Heart right ventricle (tissue), 16 donors: ENCODE results near the gene NMS. TPM values are rescaled to one million over a fixed set of nuclear protein-coding genes. Genes with fewer than 3 reads are reported as not detected.

ENCODE experiments used
- ATAC-seq, 8 donors: fragments of 200-7000 bp; cut with Tn5 transposase; one replicate each; pipeline ENCODE4 v1.9.1; 2020; ENCODE audit warnings: mild to moderate bottlenecking in 8 of 8, moderate library complexity in 8 of 8, moderate number of reproducible peaks in 1 of 8
- DNase-seq, 2 donors: peaks; one replicate each; pipeline ENCODE4 v3.0.0-alpha.2; 2020
- H3K27ac ChIP-seq, 10 donors: fragments of 200-600 bp; sonication (generic) in 2 of 10; one replicate each; pipeline versions ENCODE4 v1.5.0 to v1.8.0; 2020 to 2022; ENCODE audit warnings: mild to moderate bottlenecking in 3 of 10
- H3K27me3 ChIP-seq, 7 donors: fragments of 200-600 bp; one replicate each; pipeline ENCODE4 v1.8.0; 2021 to 2022; ENCODE audit warnings: mild to moderate bottlenecking in 2 of 7
- H3K36me3 ChIP-seq, 9 donors: fragments of 200-600 bp; sonication (generic) in 1 of 9; one replicate each; pipeline versions ENCODE4 v1.5.0 to v1.8.0; 2020 to 2022; ENCODE audit warnings: mild to moderate bottlenecking in 2 of 9
- H3K4me1 ChIP-seq, 9 donors: fragments of 200-600 bp; sonication (generic) in 1 of 9; one replicate each; pipeline versions ENCODE4 v1.5.0 to v1.8.0; 2020 to 2022; ENCODE audit warnings: mild to moderate bottlenecking in 4 of 9
- H3K4me3 ChIP-seq, 10 donors: fragments of 200-600 bp; sonication (generic) in 2 of 10; one replicate each; pipeline versions ENCODE4 v1.5.0 to v1.8.0; 2020 to 2022; ENCODE audit warnings: mild to moderate bottlenecking in 7 of 10, moderate library complexity in 2 of 10
- H3K9me3 ChIP-seq, 11 donors: fragments of 200-600 bp in 10 of 11; sonication (generic) in 2 of 11; one replicate each; pipeline versions ENCODE4 v1.5.0 to v1.8.0; 2013 to 2022; ENCODE audit warnings: mild to moderate bottlenecking in 2 of 11, control low read depth in 1 of 11, moderate library complexity in 1 of 11
- WGBS, 2 donors: extraction: QIAGEN DNeasy Blood & Tissue Kit; methylation state at CpG; one replicate each; pipeline ENCODE4 v1.1.7; 2013; ENCODE audit warnings: inconsistent platforms in 1 of 2; 5-methylcytosine and 5-hydroxymethylcytosine counted together
- intact Hi-C, 10 donors: fragments of 100-400 bp; cut with DNase I; formaldehyde crosslinking; loops; one replicate each; pipeline versions ENCODE4 v1.11.1 to v1.14.2; 2022
- polyA plus RNA-seq, 2 donors: library from polyadenylated mRNA; stranded (reverse); fragments of 200-250 nt; gene quantifications; one replicate each; pipeline ENCODE4 v1.2.3, GENCODE V29; 2013
- total RNA-seq, 10 donors: library from RNA; stranded (reverse); fragmentation: NEBNext Ultra II Directional in 3 of 10; extraction: Animal tissue kit (Norgen Biotek cat#: 25700) in 3 of 10; gene quantifications; one replicate each; pipeline versions ENCODE4 v1.2.1 to v1.2.4, GENCODE V29; 2021 to 2023
- TF ChIP-seq, protein P1 (sequence below), 9 donors: fragments of 200-600 bp; sonication (generic) in 2 of 9; IDR thresholded peaks; one replicate each; pipeline versions ENCODE4 v1.5.0 to v1.8.0; 2021 to 2022; ENCODE audit warnings: antibody characterized with exemption in 9 of 9, mild to moderate bottlenecking in 5 of 9, moderate library complexity in 1 of 9
- donor health status: Arrhythmogenic right ventricular cardiomyopathy.
- donor health status: ischemic (EF 13 %, LVEDD 7.1; RV severe dilation, severe dysfunction).
- donor health status: healthy with polysubstance abuse.
- donor health status: DM: no; HTN: yes; CAD: no.
- donor health status: DM: no; HTN: no; CAD: no.
- donor health status: ischemic (EF 25% LVEDD 6.9; RV normal size, moderate dysfunction).
- donor health status: ischemic (EF 25% LVEDD 5.7; RV mildly dilated, moderate dysfunction).
- donor health status: healthy.
- donor health status: DM: yes; HTN: yes; CAD: no.
- donor health status: Ischemic cardiomyopathy.
- donor health status: ischemic (EF 35%, LVEDD 5.7; RV mildly dilated, moderate dysfunction).
- donor health status: nonischemic (EF 11% LVEDD 7.7; RV severe dilation, severe dysfunction).
- donor health status: DM: yes; HTN: yes; CAD: no.
- donor health status: PGD.
- donor health status: ischemic (EF 29% LVEDD 5.4; RV normal size, mild dysfunction).
- donor health status: nonischemic (EF 23%, LVEDD 6.1; RV moderate dilation, normal function).

NMS gene
- total and polyA plus RNA-seq, 12 donors, result not detected

DNA sequence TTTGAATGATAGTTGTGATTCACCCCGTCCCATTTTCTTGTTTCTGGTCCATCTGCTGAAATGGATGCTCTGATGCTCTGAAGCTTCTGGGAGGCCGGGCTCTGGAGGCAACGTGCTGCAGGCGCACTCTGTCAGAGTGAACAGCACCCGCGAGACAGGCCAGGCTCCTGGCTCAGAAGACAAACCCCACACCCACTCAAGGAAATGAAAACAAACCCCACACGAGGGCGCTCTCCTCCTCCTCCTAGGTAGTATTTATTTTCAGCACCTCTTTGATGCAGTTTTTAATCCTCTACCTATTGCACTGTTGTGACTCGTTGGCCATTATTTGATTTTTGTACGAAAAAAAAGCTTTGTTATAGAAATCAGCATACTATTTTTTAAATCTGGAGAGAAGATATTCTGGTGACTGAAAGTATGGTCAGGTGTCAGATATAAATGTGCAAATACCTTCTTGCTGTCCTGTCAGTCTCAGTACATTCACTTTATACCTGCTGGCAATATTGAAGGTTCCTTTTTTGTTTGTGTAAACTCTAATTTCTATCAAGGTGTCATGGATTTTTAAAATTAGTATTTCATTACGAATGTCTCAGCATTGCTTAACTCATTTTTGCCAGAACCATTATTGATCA lies 42.5 kb upstream of the NMS start:
- Histone ChIP-seq H3K4me1 (peaks cover 0 to 3% (median 0%) of the 10 kb centered on the region in 9 donors), H3K27me3 (peaks cover 0 to 5% (median 0%) of the 10 kb centered on the region in 7 donors), H3K9me3 (peaks cover 0 to 7% (median 0%) of the 10 kb centered on the region in 11 donors), H3K36me3 (no peaks in the 10 kb centered on the region), H3K27ac (no peak overlapping the region), H3K4me3 (no peak overlapping the region)
- intact Hi-C loops, result loop anchor here in 3 of 10 donors (10.0 kb wide), 2 partner anchors 127 to 137 kb away; partner anchors contain the start of gene PDCL3 (in 1 of the 3)
- WGBS, 2 donors, result 35% methylated on average over 11 of the region's 11 CpGs
- ATAC-seq (peak in 6 of 8 donors; percentile 59 to 88 (median 77)), DNase-seq (peak in 1 of 2 donors; percentile 64)
- TF ChIP-seq, protein P1, sequence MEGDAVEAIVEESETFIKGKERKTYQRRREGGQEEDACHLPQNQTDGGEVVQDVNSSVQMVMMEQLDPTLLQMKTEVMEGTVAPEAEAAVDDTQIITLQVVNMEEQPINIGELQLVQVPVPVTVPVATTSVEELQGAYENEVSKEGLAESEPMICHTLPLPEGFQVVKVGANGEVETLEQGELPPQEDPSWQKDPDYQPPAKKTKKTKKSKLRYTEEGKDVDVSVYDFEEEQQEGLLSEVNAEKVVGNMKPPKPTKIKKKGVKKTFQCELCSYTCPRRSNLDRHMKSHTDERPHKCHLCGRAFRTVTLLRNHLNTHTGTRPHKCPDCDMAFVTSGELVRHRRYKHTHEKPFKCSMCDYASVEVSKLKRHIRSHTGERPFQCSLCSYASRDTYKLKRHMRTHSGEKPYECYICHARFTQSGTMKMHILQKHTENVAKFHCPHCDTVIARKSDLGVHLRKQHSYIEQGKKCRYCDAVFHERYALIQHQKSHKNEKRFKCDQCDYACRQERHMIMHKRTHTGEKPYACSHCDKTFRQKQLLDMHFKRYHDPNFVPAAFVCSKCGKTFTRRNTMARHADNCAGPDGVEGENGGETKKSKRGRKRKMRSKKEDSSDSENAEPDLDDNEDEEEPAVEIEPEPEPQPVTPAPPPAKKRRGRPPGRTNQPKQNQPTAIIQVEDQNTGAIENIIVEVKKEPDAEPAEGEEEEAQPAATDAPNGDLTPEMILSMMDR (IDR thresholded peaks at IDR 0.05), result peak; percentile 6 to 63 (median 56)

DNA sequence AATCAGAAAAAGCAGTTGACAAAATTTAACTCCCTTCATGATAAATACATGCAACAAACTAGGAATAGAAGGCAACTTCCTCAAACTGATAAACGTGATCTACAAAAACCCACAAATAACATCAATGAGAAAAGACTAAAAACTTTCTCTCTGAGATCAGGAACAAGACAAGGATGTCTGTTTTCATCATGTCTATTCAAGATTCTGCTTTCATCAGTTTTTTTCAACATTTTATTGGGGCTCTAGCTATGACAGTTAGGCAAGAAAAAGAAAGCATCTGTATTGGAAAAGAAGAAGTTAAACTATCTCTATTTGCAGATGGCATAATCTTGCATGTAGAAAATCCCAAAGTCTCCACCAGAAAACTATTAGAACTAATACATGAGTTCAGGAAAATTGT lies 40.6 kb upstream of the NMS start:
- no peaks in the 10 kb centered on the region for H3K36me3 ChIP-seq
- peaks cover 0 to 7% (median 0%) of the 10 kb centered on the region in 7 donors for H3K27me3 ChIP-seq
- DNase-seq (no peak), ATAC-seq (no peak)
- WGBS, 2 donors, result 58 to 66% methylated on average over 1 of the region's 1 CpG
- peaks cover 0 to 3% (median 0%) of the 10 kb centered on the region in 9 donors for H3K4me1 ChIP-seq
- TF ChIP-seq, protein P1 (IDR thresholded peaks at IDR 0.05), result no peak
- intact Hi-C loops, result loop anchor here in 3 of 10 donors (10.0 kb wide), 2 partner anchors 125 to 135 kb away; partner anchors contain the start of gene PDCL3 (in 1 of the 3)
- no peak overlapping the region for H3K27ac ChIP-seq
- H3K9me3 ChIP-seq, result peaks cover 0 to 7% (median 0%) of the 10 kb centered on the region in 11 donors
- H3K4me3 ChIP-seq, result no peak overlapping the region

DNA sequence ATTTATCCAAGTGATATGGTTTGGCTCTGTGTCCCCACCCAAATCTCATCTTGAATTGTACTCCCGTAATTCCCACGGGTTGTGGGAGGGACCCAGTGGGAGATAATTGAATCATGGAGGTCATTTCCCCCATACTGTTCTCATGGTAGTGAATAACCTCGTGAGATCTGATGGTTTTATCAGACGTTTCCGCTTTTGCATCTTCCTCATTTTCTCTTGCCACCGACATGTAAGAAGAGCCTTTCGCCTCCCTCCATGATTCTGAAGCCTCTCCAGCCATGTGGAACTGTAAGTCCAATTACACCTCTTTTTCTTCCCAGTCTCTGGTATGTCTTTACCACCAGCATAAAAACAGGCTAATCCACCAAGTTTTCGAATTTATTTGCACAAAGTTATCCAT lies 32.5 kb upstream of the NMS start:
- intact Hi-C loops, result no loop called here
- TF ChIP-seq, protein P1 (IDR thresholded peaks at IDR 0.05), result no peak
- Histone ChIP-seq H3K27ac (no peak overlapping the region), H3K27me3 (peaks cover 0 to 25% (median 3%) of the 10 kb centered on the region in 7 donors), H3K4me3 (no peak overlapping the region), H3K36me3 (no peaks in the 10 kb centered on the region), H3K4me1 (no peaks in the 10 kb centered on the region), H3K9me3 (no peaks in the 10 kb centered on the region)
- ATAC-seq (no peak), DNase-seq (no peak)
- 75% methylated on average over 8 of the region's 8 CpGs for WGBS, 2 donors

DNA sequence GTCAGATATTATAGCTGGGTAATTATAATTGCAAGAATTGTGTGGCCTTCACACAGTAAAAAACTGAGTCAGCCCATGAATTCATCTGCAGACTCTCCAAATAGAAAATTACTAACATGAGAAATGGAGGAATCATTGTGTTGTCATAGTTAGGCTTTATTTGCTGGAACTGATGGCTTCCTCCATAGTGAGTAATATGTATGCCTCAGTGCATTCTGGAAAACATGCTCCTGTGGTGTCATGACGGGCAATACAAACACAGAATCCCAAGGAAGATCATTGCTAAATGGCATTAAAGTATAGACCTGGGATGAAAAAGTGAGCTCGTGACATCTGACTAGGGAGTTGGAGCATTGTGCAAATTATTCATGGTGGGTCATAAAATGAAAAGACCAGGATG lies 23.6 kb upstream of the NMS start:
- no peak for ATAC-seq
- Histone ChIP-seq H3K4me3 (no peak overlapping the region), H3K27me3 (peaks cover 0 to 5% (median 0%) of the 10 kb centered on the region in 7 donors), H3K27ac (no peak overlapping the region), H3K9me3 (peaks cover 0 to 14% (median 0%) of the 10 kb centered on the region in 11 donors), H3K4me1 (no peaks in the 10 kb centered on the region), H3K36me3 (no peaks in the 10 kb centered on the region)
- 73 to 83% methylated on average over 2 of the region's 2 CpGs for WGBS, 2 donors
- TF ChIP-seq, protein P1 (IDR thresholded peaks at IDR 0.05), result no peak
- intact Hi-C loops, result loop anchor here in 1 of 10 donors (10.0 kb wide), 1 partner anchor 98 kb away; no protein-coding TSS in a partner anchor
- no peak for DNase-seq
